Measurements from ENCODE around the gene PTPRA.

DNA sequence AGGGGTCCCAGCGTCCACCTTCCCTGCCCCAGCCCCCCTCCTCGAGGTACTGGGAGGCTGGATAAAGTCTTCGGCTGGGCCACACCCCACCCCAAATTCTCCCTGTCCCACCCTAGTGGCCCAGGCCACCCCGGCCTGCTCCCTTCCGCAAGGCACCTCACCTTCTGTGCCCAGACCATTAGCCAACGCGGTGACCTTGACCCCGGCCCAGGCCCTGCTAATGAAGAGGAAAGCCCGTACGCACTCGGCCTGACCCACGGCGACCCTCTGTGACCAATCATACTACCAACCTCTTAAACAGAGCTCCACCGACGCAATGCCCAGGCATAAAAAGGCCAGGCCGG lies 198.0 kb downstream of the PTPRA start:
- TF ChIP-seq, protein P1, sequence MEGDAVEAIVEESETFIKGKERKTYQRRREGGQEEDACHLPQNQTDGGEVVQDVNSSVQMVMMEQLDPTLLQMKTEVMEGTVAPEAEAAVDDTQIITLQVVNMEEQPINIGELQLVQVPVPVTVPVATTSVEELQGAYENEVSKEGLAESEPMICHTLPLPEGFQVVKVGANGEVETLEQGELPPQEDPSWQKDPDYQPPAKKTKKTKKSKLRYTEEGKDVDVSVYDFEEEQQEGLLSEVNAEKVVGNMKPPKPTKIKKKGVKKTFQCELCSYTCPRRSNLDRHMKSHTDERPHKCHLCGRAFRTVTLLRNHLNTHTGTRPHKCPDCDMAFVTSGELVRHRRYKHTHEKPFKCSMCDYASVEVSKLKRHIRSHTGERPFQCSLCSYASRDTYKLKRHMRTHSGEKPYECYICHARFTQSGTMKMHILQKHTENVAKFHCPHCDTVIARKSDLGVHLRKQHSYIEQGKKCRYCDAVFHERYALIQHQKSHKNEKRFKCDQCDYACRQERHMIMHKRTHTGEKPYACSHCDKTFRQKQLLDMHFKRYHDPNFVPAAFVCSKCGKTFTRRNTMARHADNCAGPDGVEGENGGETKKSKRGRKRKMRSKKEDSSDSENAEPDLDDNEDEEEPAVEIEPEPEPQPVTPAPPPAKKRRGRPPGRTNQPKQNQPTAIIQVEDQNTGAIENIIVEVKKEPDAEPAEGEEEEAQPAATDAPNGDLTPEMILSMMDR (IDR thresholded peaks at IDR 0.05; ENCODE audit: insufficient read depth, low read depth, low read length) = no peak
- TF ChIP-seq EZH2 (IDR thresholded peaks at IDR 0.05; ENCODE audit: insufficient read depth, low read length) = no peak

Measured in astrocyte (in vitro differentiated cells and primary cell).